K562 (cell line): ENCODE results near the gene POLR1B. TPM values are rescaled to one million over a fixed set of nuclear protein-coding genes. Genes with fewer than 3 reads are reported as not detected.

Source experiments
- BRD4 ChIP-seq: fragments of 200-600 bp; sonication (generic); IDR thresholded peaks from 2 replicates; pipeline ENCODE4 v1.6.1; 2017; ENCODE audit warnings: inconsistent platforms
- CBX3 ChIP-seq, 2 experiments: IDR thresholded peaks; 1 replicate in 1 of 2; 2 replicates in 1 of 2; pipeline ENCODE4 v1.6.1; 2012; ENCODE audit warnings: inconsistent platforms in 2 of 2, low read length in 2 of 2, borderline replicate concordance in 1 of 2, control low read depth in 1 of 2
- HNRNPK ChIP-seq: fragments of 200-400 bp; formaldehyde crosslinking; IDR thresholded peaks from one replicate; pipeline ENCODE4 v1.6.1; 2018; ENCODE audit warnings: mild to moderate bottlenecking, low read depth, low read length; ENCODE audit not compliant: poor library complexity, severe bottlenecking
- ILK ChIP-seq: fragments of 450-650 bp; IDR thresholded peaks from 2 replicates; pipeline ENCODE4 v1.6.1; 2016; ENCODE audit warnings: missing genetic modification characterization, low read depth, mild to moderate bottlenecking, missing compliant biosample characterization, moderate library complexity, borderline replicate concordance
- NCOA6 ChIP-seq: fragments of 450-650 bp; IDR thresholded peaks from 2 replicates; pipeline ENCODE4 v1.6.1; 2017; ENCODE audit warnings: mild to moderate bottlenecking
- RBM25 ChIP-seq: fragments of 200-400 bp; formaldehyde crosslinking; IDR thresholded peaks from 2 replicates; pipeline ENCODE4 v1.6.1; 2018; ENCODE audit warnings: low read length, low read depth, moderate library complexity; ENCODE audit not compliant: severe bottlenecking
- TRIM28 ChIP-seq: fragments of 450-650 bp; IDR thresholded peaks from 2 replicates; pipeline ENCODE4 v1.6.1; 2017
- XRCC5 ChIP-seq: fragments of 200-400 bp; formaldehyde crosslinking; IDR thresholded peaks from 2 replicates; pipeline ENCODE4 v1.6.1; 2017; ENCODE audit warnings: low read depth, mild to moderate bottlenecking, low read length
- ZKSCAN1 ChIP-seq: fragments of 150-350 bp; IDR thresholded peaks from 2 replicates; pipeline ENCODE4 v1.6.1; 2016; ENCODE audit warnings: low read depth, low read length
- ZKSCAN3 ChIP-seq: fragments of 250-450 bp; sonication (Bioruptor Pico); IDR thresholded peaks from 2 replicates; pipeline ENCODE4 v1.4.0; 2020
- ZNF212 ChIP-seq: fragments of 450-650 bp; formaldehyde crosslinking; IDR thresholded peaks from 2 replicates; pipeline ENCODE4 v1.4.0; 2020; ENCODE audit warnings: mild to moderate bottlenecking
- ZNF583 ChIP-seq: fragments of 250-450 bp; sonication (Bioruptor Pico); IDR thresholded peaks from 2 replicates; pipeline ENCODE4 v1.4.0; 2020
- polyA plus RNA-seq, 8 experiments: library from polyadenylated mRNA; depleted of rRNA in 4 of 8; stranded (reverse) in 5 of 8; unstranded in 3 of 8; fragments of >200 nt; fragmentation: Nextera tagmentation in 2 of 8; fragmentation: Illumina TruSeq in 1 of 8; extraction: Ambion mirVana in 2 of 8; extraction: Trizol in 1 of 8; gene quantifications; 2 replicates each; pipeline versions ENCODE4 v1.2.1 to v1.2.3, GENCODE V29; 2011 to 2014; ENCODE audit warnings: inconsistent platforms in 1 of 8, missing spikeins in 1 of 8
- total RNA-seq, 7 experiments: library from RNA; depleted of rRNA in 6 of 7; stranded (reverse); fragments of >200 nt in 6 of 7; fragmentation: Illumina TruSeq in 2 of 7; extraction: Trizol in 2 of 7; gene quantifications; 2 replicates each; pipeline versions ENCODE4 v1.2.1 to v1.2.3, GENCODE V29; 2011 to 2021; ENCODE audit warnings: low replicate concordance in 1 of 7
- TF ChIP-seq, protein P1 (sequence below), 2 experiments: fragments of 450-650 bp in 1 of 2; IDR thresholded peaks; 2 replicates each; pipeline ENCODE4 v1.6.1; 2011 to 2017; ENCODE audit warnings: low read depth in 2 of 2, antibody characterized with exemption in 1 of 2, borderline replicate concordance in 1 of 2, low read length in 1 of 2, mild to moderate bottlenecking in 1 of 2, mixed read lengths in 1 of 2; ENCODE audit not compliant: control insufficient read depth in 1 of 2
- TF ChIP-seq, protein P2 (sequence below): fragments of 250-450 bp; sonication (Bioruptor Pico); IDR thresholded peaks from 2 replicates; pipeline ENCODE4 v1.8.0; 2022; ENCODE audit warnings: moderate library complexity, mild to moderate bottlenecking, inconsistent platforms
- TF ChIP-seq, protein P3 (sequence below): fragments of 200-800 bp; sonication (Bioruptor generic); IDR thresholded peaks from 2 replicates; pipeline ENCODE4 v1.6.1; 2017; ENCODE audit warnings: missing genetic modification characterization, missing compliant biosample characterization
- TF ChIP-seq, protein P4 (sequence below): fragments of 450-650 bp; IDR thresholded peaks from one replicate; pipeline ENCODE4 v1.6.1; 2018; ENCODE audit warnings: mild to moderate bottlenecking, moderate library complexity; ENCODE audit not compliant: partially characterized antibody
- TF ChIP-seq, protein P5 (sequence below): fragments of 450-650 bp; IDR thresholded peaks from 2 replicates; pipeline ENCODE4 v1.6.1; 2014; ENCODE audit warnings: low read depth, mild to moderate bottlenecking, moderate library complexity, borderline replicate concordance
- TF ChIP-seq, protein P6 (sequence below): fragments of 450-650 bp; formaldehyde crosslinking; IDR thresholded peaks from 2 replicates; pipeline ENCODE4 v1.4.0; 2020; ENCODE audit warnings: mild to moderate bottlenecking, moderate library complexity

POLR1B gene
- total and polyA plus RNA-seq, 9 of the 15 experiments (the other 6 are each of a cell fraction or from before 2014, with no cell fraction given): 19.8 to 55.1 (median 40.2) TPM

DNA sequence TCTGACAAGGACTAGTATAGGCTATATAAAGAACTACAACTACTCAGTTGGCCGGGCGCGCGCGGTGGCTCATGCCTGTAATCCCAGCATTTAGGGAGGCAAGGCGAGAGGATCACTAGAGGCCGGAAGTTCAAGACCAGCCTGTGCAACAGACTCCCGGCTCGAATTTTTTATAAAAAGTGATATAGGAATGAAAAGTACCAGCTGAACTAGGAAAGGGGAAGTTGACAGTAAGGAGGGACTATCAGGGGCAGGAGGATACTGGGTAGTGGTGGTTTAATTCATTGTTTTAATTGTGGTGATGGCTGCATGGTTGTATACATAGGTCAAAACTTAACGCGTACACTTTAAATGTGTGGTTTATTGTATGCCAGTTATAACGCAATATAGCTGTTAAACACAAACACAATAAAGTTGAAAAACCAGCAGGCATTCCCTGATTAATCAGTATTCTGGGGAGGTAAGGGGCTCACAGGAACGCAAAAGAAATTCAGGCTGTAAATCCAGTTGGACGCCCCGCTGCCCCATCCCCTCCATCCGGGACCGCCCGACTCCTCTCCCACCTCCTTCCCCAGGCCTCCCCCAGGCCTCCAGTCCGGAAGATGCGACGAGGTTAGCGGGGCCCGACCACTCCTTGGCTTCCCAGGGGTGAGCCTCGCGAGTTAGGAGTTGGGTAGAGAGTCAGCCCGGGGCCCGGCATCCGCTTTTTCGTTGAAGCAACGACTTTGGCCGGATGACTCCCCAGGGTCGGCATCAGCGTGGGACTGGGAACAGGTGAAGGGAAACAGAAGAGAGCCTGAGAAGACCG, 746 bp upstream of the POLR1B start (continued):
- TF ChIP-seq, protein P1, sequence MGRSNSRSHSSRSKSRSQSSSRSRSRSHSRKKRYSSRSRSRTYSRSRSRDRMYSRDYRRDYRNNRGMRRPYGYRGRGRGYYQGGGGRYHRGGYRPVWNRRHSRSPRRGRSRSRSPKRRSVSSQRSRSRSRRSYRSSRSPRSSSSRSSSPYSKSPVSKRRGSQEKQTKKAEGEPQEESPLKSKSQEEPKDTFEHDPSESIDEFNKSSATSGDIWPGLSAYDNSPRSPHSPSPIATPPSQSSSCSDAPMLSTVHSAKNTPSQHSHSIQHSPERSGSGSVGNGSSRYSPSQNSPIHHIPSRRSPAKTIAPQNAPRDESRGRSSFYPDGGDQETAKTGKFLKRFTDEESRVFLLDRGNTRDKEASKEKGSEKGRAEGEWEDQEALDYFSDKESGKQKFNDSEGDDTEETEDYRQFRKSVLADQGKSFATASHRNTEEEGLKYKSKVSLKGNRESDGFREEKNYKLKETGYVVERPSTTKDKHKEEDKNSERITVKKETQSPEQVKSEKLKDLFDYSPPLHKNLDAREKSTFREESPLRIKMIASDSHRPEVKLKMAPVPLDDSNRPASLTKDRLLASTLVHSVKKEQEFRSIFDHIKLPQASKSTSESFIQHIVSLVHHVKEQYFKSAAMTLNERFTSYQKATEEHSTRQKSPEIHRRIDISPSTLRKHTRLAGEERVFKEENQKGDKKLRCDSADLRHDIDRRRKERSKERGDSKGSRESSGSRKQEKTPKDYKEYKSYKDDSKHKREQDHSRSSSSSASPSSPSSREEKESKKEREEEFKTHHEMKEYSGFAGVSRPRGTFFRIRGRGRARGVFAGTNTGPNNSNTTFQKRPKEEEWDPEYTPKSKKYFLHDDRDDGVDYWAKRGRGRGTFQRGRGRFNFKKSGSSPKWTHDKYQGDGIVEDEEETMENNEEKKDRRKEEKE (IDR thresholded peaks at IDR 0.05; ENCODE audit: borderline replicate concordance in 1 of 2, control insufficient read depth in 1 of 2, low read depth in 2 of 2, low read length in 1 of 2): peak in 1 of 2 experiments; percentile 93; a peak in 2 of 4 replicates
- TF ChIP-seq HNRNPK (no peak), NCOA6 (no peak), BRD4 (0 out of 2 replicates have a peak, but pooled peaks have one; percentile 45), CBX3 (IDR thresholded peaks at IDR 0.05; ENCODE audit: borderline replicate concordance in 1 of 2, low read length in 2 of 2) (no peak; a peak in 1 of 3 replicates), ZNF212 (CRISPR knock-in tag) (no peak), ILK (tag) (no peak), ZKSCAN3 (no peak), RBM25 (no peak), TRIM28 (no peak), XRCC5 (peak; percentile 83), ZNF583 (CRISPR knock-in tag) (no peak), ZKSCAN1 (no peak)
- TF ChIP-seq, protein P2, sequence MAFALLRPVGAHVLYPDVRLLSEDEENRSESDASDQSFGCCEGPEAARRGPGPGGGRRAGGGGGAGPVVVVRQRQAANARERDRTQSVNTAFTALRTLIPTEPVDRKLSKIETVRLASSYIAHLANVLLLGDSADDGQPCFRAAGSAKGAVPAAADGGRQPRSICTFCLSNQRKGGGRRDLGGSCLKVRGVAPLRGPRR (CRISPR knock-in tag): no peak
- TF ChIP-seq, protein P3, sequence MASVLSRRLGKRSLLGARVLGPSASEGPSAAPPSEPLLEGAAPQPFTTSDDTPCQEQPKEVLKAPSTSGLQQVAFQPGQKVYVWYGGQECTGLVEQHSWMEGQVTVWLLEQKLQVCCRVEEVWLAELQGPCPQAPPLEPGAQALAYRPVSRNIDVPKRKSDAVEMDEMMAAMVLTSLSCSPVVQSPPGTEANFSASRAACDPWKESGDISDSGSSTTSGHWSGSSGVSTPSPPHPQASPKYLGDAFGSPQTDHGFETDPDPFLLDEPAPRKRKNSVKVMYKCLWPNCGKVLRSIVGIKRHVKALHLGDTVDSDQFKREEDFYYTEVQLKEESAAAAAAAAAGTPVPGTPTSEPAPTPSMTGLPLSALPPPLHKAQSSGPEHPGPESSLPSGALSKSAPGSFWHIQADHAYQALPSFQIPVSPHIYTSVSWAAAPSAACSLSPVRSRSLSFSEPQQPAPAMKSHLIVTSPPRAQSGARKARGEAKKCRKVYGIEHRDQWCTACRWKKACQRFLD (CRISPR knock-in tag): no peak
- TF ChIP-seq, protein P4, sequence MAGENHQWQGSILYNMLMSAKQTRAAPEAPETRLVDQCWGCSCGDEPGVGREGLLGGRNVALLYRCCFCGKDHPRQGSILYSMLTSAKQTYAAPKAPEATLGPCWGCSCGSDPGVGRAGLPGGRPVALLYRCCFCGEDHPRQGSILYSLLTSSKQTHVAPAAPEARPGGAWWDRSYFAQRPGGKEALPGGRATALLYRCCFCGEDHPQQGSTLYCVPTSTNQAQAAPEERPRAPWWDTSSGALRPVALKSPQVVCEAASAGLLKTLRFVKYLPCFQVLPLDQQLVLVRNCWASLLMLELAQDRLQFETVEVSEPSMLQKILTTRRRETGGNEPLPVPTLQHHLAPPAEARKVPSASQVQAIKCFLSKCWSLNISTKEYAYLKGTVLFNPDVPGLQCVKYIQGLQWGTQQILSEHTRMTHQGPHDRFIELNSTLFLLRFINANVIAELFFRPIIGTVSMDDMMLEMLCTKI: no peak
- TF ChIP-seq, protein P5, sequence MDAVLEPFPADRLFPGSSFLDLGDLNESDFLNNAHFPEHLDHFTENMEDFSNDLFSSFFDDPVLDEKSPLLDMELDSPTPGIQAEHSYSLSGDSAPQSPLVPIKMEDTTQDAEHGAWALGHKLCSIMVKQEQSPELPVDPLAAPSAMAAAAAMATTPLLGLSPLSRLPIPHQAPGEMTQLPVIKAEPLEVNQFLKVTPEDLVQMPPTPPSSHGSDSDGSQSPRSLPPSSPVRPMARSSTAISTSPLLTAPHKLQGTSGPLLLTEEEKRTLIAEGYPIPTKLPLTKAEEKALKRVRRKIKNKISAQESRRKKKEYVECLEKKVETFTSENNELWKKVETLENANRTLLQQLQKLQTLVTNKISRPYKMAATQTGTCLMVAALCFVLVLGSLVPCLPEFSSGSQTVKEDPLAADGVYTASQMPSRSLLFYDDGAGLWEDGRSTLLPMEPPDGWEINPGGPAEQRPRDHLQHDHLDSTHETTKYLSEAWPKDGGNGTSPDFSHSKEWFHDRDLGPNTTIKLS: no peak
- TF ChIP-seq, protein P6, sequence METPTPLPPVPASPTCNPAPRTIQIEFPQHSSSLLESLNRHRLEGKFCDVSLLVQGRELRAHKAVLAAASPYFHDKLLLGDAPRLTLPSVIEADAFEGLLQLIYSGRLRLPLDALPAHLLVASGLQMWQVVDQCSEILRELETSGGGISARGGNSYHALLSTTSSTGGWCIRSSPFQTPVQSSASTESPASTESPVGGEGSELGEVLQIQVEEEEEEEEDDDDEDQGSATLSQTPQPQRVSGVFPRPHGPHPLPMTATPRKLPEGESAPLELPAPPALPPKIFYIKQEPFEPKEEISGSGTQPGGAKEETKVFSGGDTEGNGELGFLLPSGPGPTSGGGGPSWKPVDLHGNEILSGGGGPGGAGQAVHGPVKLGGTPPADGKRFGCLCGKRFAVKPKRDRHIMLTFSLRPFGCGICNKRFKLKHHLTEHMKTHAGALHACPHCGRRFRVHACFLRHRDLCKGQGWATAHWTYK (CRISPR knock-in tag): no peak
